NCI-H69 (cell line): Measurements from ENCODE around the gene CPA4.

Experiments
- DNase-seq: peaks from one replicate; lab custom pipeline; 2025; lab: John Stamatoyannopoulos, UW

Gene CPA4

GRCh38 chr7:130365511-130366441 is 72.8 kb downstream of the CPA4 start:
- peak; percentile 100 for DNase-seq

GRCh38 chr7:130366564-130366963 is 73.6 kb downstream of the CPA4 start:
- no peak for DNase-seq

GRCh38 chr7:130367088-130367755 is 74.3 kb downstream of the CPA4 start:
- DNase-seq: no peak

- DNase-seq: no peak
Observed at GRCh38 chr7:130367836-130368746, 75.1 kb downstream of the CPA4 start.

- DNase-seq: peak; percentile 37
Observed at GRCh38 chr7:130369110-130369711, 76.2 kb downstream of the CPA4 start.

- peak; percentile 48 for DNase-seq
Observed at GRCh38 chr7:130369831-130370550, 77.0 kb downstream of the CPA4 start.

GRCh38 chr7:130371046-130371445 is 78.1 kb downstream of the CPA4 start:
- peak; percentile 55 for DNase-seq

GRCh38 chr7:130372402-130373165 is 79.6 kb downstream of the CPA4 start:
- DNase-seq: no peak
